ENCODE data around the gene CORO2A.

Gene CORO2A

DNA sequence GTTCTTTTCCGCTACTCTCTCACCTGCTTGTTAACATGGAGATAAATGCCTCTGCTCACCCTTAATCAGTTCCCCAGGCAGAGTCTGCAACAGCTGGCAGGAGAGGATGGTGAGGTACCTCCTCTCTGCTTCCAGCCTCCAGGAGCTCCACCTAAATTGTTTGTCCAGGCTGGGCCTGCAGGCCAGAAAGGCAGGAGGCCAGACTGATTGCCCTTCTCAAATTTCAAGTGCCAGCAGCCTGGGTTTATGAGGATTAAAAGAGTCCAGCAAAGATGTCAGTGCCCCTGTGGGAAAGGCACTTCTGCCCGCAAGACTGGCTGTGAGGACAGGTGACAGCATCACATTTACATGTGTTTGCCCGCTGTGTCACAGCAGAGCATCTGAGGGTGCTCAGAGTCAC lies 19.8 kb downstream of the CORO2A start:
- in situ Hi-C loops (cut with HindIII; ENCODE audit: low sequenced_read_pairs) = no loop called here

DNA sequence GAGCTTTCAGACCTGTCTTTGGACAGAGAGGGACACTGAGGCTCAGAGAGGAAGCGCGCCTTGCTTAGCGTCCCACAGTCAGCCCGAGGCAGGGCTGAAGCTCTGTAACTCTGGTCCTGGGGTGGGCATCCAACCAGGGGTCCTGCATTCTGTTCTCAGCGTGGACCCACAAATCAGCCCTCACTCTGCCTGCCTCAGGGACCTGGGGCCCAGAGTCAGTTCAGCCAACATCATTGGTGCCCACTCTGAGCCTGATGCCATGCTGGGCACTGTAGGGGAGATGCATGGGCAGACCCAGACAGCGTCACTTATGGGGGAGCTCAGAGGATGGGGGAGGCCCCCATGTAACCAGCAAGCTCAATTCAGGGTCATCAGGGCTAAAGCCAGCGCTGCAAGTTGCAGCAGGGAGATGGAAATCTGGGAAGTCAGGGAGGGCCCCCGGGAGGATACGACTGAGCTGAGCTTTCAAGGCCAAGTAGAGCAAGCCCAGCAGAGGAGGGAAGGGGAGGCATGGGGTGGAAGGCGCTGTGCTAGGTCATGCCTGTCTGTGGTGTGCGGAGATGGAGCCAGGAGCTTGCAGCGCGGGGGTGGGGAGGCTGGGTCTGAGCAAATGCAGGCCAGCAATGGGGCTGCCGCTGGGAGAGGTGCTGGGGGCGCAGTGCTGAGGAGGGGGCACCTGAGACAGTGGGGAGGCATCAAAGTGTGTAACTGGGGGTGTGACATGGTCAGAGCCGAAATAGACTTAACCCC lies 21.1 kb downstream of the CORO2A start:
- in situ Hi-C loops (cut with HindIII; ENCODE audit: low sequenced_read_pairs) = no loop called here

DNA sequence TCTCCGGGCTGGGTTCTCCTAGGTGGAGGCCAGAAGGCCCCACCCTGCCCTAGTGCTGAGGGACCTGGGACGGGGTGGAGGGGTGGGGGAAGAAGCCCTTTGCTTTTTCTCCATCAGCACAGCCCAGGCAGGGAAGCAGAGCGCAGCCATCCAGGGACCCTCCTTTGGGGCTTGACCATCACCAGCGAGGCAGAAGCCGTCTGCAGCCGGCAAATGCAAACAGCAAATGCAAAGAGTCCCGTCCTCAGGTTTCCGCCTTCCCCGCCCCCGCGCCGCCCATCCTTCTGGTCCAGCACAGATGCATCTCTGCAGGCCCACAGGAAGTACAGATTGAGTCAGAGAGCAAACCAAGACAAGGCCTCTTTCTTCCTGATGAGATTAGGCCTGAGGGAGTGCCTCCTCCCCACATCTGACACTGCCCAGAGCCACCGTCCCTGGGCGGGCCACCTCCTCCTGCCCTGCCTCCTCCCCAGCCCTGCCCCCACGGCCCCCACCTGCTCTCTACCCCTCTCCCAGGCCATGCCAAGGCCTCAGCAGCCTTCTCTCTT lies 23.4 kb downstream of the CORO2A start:
- in situ Hi-C loops (cut with HindIII; ENCODE audit: low sequenced_read_pairs) = no loop called here

DNA sequence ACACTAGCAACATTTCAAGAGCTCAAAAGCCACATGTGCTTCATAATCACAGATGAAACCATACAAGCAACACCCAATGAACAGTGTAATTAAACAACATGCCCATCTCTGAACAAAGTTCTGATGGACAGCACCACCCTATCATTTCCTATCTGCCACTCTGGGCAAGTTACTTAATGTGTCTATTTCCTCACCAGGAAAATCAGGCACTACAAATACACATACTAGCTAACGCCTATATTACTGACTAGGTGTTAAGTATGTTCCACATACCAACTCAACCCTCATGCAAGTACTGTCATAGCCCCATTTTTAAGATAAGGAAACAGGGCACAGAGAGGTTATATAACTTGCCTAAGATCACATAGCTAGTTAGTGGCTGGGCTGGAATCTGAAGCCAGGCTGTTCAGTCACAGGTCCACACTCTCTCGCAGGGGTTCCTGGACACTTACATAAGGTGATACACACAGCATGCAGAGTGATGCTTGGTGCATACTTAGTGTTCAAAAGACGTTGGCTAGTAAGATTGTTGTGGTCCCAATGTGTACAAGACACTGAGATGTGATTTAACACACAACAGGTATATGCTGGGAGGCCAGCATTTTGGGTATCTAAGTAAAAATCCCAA lies 24.2 kb downstream of the CORO2A start:
- in situ Hi-C loops (cut with HindIII; ENCODE audit: low sequenced_read_pairs) = no loop called here

DNA sequence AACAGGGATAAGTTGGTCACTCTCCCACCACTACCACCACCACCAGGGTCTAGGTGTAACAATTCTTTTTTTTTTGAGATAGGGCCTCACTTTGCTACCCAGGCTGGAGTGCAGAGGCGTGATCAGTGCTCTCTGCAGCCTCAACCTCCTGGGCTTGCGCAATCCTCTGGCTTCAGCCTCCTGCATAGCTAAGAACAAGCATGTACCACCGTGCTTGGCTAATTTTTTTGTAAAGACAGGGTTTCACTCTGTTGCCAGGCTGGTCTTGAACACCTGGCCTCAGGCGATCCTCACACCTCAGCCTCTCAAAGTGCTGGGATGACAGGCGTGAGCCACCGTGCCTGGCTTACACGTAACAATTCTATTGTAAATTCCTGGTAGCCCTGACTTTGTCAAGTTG lies 27.5 kb downstream of the CORO2A start:
- in situ Hi-C loops (cut with HindIII; ENCODE audit: low sequenced_read_pairs) = no loop called here

DNA sequence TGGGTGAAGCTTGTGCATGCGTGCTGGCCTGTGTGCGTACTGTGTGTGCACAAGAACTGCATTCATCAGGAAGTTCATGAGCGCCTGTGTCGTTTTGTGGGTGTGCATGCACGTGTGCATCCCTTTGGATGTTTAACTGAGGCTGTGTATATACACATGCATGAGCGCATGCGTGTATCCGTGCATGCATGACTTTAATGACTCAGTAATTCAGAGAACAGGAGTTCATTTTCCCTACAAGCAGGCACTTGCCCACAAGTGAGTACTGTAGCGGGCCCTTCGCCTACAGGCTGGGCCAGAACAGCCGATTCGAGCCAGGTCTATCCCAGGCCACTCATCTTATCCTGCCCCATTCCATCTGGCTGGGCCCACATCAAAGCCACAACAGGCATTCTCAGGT lies 29.8 kb downstream of the CORO2A start:
- in situ Hi-C loops (cut with HindIII; ENCODE audit: low sequenced_read_pairs) = no loop called here

DNA sequence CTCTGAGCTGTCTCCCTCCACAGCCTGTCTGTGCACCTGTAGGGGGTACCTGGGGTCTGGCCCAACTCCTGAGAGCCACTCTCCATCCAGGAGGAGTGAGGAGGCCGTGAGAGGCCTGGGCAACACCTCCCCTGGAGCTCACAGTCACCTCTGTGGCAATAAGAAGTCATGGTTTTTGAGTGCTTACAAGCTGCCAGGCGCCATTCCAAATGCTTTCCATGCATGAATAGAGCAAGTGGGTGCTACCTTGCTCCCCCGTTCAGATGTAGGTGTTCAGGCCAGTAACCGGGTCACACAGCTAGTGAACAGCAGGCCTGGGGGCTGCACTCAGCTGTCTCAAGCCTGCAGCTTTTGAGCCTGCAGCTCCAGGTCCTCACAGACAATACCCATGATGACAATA lies 30.6 kb downstream of the CORO2A start:
- in situ Hi-C loops (cut with HindIII; ENCODE audit: low sequenced_read_pairs) = no loop called here

DNA sequence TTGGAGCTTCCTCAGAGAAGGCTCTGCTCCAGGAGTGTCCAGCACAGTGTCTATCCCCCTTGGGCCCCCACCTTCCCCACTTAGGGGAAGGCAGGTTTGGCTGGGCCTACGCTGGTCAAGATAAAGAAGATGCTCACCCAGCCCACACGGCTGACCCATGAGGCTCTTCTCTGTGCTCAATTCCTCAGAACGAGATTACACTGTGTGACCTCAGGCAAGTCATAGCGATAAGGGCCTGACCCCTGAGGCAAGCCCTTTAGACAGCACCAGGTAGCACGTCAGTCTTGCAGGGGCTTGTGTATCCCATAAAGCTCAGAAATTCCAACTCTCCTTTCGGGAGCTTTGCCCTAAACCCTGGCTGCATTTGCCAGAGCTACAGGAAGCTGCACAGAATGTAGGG lies 32.6 kb downstream of the CORO2A start:
- in situ Hi-C loops (cut with HindIII; ENCODE audit: low sequenced_read_pairs) = no loop called here

DNA sequence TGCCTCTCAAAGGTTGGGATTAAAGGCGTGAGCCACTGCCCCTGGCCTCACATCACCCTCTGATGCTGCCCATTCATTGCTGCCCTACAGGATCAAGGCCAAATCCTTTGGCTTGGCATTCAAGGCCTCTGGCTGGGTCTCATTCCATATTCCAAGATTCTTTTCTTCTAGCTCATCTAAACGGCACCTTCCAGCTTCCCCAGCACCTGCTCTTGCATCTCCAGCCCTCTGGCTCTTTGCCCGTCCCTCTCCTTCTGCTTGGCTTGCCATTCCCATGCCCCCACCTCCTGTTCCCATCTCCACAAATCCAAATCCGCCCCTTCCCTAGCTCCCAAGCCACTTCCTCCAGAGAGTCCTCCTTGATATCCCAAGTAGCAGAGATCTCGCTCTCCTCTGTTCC lies 33.1 kb downstream of the CORO2A start:
- in situ Hi-C loops (cut with HindIII; ENCODE audit: low sequenced_read_pairs) = no loop called here

DNA sequence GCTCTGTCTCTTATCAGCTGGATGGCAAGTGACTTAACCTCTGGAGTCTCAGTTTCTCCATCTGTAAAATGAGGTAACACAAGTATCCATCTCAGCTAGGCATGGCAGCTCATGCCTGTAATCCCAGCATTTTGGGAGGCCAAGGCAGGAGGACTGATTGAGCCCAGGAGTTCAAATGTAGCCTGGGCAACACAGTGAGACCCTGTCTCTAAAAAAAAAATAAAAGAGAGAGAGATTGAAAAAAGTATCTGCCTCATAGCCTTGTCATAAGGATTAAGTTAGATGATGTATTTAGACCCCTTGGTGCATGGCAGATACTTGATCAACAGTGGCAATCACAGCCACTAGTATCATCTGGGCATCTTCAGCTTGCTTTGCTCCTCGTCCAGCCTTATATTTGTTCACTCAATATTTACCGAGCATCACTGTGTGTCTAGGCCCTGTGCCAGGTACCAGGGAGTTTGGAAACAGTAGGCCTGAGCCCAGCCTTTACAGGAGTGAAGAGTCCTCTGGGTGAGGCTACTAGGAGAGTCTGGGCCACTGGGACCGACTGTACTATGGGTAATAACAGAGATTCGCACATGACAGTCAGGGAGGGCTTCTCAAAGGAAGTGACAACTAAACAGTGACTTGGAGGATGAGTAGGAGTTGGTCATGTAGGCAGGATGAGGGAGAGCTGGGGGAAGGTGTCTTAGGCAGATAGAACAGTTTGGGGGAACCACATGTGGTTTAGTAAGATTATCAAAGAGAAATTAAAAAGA lies 34.2 kb downstream of the CORO2A start:
- in situ Hi-C loops (cut with HindIII; ENCODE audit: low sequenced_read_pairs) = no loop called here

DNA sequence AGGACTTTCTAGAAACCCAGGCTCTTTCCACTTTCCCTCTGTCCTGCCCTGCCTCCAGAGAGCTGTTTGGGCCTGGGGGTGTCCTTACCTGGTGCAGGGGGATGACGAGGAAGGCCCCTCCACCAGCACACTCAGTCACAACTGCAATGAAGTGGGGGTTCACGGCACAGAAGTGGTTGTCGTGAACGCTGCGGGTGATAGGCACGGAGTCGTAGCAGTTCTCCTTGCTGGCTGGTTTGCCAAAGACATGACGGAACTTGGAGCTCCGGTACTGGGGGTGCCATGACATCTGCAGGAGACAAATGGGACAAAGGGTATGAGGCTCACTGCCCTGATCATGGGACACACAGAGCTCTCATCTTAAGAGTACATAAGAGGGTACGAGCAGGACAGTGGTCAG lies 35.1 kb downstream of the CORO2A start:
- in situ Hi-C loops (cut with HindIII; ENCODE audit: low sequenced_read_pairs) = no loop called here

DNA sequence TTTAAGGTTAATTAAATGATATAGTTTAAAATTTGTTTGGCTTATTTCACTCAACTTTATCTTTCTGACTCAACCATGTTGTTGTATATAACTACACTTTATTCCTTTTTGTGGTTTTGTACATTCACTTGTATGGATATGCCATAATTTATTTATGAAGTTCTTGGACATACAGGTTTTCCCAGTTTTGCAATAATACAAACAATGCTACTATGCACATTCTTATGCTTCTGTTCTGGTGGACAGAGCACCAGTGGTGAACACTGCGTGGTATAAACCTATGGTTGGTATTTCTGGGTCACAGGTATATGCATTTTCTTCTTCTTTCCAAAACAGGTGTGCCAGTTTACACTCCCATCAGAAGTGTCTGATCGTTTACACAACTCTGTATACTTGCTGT lies 37.8 kb downstream of the CORO2A start:
- in situ Hi-C loops (cut with HindIII; ENCODE audit: low sequenced_read_pairs) = no loop called here

DNA sequence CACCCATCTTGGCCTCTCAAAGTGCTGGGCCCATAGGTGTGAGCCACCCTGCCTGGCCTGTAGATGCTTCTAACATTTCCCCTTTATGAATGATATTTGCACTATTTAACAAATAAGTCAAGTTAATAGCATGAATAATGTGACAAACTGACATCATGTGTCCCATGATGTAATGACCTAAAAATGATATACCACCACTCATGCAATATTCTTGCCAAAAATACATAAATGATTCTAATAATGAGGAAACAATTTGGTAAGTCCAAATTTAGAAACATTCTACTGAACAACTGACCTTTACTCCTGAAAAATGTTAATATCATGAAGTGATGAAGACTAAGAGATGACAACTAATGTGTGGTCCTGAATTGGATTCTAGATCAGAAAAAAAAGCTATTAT lies 39.9 kb downstream of the CORO2A start:
- in situ Hi-C loops (cut with HindIII; ENCODE audit: low sequenced_read_pairs) = no loop called here

DNA sequence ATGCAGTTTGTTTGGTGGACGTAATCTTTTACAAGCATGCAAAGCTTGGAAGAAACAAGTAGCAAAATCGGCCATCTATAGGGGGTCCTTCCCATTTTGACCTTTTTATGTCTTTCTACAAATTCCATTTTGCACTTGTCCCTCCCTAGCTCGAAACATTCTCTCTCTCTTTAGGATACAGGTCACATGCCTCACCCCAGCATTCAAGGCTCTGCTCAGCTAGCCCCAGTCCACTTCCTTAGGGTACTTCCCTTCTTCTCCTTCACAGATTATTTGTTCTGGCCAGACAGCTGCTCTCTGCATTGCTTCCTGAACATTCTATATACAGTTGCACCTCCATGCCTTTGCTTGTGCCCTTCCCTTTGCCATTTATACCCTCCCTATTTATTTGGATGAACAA lies 41.7 kb downstream of the CORO2A start:
- in situ Hi-C loops (cut with HindIII; ENCODE audit: low sequenced_read_pairs) = no loop called here

DNA sequence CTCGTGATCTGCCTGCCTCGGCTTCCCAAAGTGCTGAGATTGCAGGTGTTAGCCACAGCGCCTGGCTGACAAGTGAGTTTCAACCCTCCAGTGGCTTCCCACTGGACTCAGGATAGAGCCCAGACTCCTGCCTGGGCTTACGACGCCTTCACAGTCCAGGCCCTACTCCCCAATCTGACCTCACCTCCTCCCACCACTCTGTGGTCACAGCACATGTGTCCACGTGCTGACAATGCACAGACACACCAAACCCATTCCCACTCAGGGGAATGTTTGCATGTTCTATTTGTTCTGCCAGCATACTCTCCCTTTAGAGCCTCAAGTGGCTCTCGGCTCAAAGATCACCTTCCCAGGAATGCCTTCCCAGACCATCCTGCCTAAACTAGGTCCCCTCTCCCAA lies 42.3 kb downstream of the CORO2A start:
- in situ Hi-C loops (cut with HindIII; ENCODE audit: low sequenced_read_pairs) = no loop called here

DNA sequence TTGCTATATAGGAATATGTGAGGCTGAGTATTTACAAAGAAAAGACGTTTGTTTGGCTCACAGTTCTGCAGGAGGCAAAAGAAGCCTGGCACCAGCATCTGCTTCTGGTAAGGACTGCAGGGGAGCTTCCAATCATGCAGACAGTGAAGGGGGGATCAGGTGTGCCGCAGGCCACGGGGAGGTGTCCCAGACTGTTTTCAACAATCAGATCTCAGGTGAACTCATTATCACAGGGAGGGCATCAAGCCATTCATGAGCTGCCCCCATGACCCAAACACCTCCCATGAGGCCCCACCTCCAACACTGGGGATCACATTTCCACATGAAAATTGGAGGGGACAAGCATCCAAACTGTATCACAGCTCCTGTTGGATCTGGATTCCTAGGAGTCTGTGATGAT lies 43.0 kb downstream of the CORO2A start:
- in situ Hi-C loops (cut with HindIII; ENCODE audit: low sequenced_read_pairs) = no loop called here

DNA sequence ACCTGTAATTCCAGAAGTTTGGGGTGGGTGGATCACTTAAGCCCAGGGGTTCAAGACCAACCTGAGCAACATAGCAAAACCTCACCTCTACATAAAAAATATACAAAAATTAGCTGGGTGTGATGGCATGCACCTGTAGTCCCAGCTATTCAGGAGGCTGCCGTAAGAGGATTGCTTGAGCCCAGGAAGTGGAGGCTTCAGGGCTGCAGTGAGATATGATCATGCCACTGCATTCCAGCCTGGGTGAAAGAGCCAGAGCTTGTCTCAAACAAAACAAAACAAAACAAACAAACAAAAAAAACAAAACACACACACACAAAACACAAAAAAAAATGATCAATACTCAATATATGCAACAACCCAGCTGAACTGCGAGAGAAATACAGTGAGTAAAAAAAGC lies 44.0 kb downstream of the CORO2A start:
- in situ Hi-C loops (cut with HindIII; ENCODE audit: low sequenced_read_pairs) = no loop called here

DNA sequence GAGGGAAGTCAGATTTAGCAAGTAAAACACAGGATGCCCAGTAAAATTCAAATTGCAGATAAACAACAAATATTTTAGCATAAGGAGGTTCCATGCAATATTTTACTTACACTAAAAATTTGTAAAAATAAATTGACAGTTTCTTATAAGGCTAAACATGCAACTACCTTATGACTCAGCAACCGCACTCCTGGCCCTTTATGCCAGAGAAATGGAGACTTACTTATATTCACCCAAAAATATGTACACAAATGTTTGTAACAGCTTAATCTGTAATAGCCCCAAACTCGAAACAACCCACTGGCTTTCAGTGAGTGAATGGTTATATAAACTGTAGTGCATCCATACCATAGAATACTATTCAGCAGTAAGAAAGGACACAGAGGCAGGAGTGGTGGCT lies 44.9 kb downstream of the CORO2A start:
- in situ Hi-C loops (cut with HindIII; ENCODE audit: low sequenced_read_pairs) = no loop called here

DNA sequence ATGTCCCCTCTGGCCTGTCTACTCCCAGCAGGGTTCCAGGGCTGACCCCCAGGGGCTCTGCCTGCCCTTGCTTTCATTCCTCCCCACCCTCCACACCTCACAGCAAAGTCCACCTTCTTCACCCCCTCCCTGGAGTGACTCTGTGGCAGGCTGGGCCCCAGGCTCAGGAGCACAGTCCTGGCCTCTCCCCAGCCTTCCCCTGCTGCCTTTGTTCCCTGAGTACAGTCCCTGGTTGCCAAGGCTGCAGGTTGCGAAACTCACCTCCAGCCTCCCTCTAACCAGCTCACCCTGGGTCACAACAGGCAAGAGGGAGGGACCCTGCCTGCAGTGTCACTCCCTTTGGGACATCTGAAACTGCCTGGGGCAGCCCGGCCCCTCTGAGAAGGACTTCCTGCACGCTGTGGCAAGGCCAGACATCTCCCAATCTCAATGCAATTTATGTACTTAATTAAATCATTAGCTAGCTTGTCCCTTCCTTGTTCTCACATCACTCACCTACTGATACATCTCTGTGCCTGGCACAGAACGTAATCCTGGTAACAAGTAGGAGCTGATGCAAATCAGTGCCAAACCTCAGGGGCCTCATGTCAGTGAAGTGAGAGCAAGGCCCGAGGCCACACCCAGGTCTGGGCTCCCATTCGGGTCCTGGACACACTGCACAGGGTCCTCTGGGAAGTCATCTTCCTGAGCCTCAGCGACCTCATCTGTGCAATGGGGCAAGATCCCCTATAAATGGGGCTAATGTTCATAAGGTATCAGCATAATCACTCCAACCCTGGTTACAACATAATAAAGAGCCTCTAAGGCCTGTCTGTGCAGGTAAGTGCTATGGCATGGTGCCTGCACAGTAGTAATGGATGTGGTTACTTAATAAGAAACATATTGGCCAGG lies 46.1 kb downstream of the CORO2A start:
- in situ Hi-C loops (cut with HindIII; ENCODE audit: low sequenced_read_pairs) = no loop called here

DNA sequence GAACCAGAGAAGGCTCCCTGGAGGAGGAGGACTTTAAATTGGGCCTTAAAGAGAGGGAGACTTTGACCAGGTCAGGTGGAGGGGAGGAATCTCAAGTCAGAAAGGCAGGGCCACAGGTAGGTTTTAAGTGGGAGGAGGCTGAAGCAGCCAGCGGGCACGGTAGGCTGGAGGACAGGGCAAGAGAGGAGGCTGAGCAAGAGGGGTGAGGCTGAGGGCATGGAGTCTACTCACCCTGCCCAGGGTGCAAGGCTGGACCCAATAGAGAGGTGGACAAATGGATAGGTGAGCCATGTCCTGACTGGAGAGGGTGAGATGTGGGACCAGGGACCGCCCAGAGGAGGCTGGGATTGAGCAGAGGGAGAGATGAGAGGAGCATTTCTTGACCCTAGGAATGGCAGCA lies 47.8 kb downstream of the CORO2A start:
- in situ Hi-C loops (cut with HindIII; ENCODE audit: low sequenced_read_pairs) = no loop called here

DNA sequence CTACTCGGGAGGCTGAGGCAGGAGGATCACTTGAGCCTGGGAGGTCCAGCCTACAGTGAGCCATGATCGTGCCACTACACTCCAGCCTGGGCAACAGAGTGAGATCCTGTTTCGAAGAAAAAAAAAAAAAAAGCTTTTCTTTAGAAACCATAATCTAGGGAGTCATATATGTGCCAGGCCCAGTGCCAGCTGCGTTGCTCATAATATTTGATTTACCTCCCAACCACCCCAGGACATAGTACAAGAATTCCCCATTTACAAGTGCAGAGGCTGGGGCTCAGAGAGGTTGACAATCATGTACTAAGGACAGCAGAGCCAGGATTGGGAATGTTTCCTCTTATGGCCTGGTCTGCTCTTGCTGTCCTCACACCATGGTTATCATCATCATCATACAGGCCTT lies 48.4 kb downstream of the CORO2A start:
- in situ Hi-C loops (cut with HindIII; ENCODE audit: low sequenced_read_pairs) = no loop called here

Measured in endothelial cell of hepatic sinusoid (primary cell).